ENCODE measurements around the gene ZNF43.

DNA sequence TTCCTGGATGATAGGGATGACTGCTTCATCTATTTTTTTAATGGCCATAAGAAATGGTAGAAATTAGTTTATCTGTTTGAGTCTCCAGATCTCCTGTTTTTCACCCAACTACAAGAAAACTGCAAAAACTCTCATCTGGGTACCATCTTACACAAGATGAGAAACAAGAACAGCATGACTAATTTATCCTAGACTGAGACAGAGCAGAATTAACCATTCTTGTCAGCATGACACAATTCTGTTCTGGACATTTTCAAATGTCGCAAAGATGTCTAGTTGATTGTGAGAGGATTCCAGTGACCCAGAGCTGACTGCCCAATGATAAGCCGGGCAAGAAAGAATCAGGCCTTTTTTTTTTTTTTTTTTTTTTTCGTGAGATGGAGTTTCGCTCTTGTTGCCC lies 12.8 kb downstream of the ZNF43 start:
- TF ChIP-seq, protein P1, sequence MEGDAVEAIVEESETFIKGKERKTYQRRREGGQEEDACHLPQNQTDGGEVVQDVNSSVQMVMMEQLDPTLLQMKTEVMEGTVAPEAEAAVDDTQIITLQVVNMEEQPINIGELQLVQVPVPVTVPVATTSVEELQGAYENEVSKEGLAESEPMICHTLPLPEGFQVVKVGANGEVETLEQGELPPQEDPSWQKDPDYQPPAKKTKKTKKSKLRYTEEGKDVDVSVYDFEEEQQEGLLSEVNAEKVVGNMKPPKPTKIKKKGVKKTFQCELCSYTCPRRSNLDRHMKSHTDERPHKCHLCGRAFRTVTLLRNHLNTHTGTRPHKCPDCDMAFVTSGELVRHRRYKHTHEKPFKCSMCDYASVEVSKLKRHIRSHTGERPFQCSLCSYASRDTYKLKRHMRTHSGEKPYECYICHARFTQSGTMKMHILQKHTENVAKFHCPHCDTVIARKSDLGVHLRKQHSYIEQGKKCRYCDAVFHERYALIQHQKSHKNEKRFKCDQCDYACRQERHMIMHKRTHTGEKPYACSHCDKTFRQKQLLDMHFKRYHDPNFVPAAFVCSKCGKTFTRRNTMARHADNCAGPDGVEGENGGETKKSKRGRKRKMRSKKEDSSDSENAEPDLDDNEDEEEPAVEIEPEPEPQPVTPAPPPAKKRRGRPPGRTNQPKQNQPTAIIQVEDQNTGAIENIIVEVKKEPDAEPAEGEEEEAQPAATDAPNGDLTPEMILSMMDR (IDR thresholded peaks at IDR 0.05; ENCODE audit: insufficient read depth, low read length): no peak
- TF ChIP-seq POLR2AphosphoS5 (IDR thresholded peaks at IDR 0.05; ENCODE audit: low read depth): no peak

All from HL-60 (cell line).